Measurements from ENCODE around the gene KHNYN.
A peak's percentile ranks its signal among the peaks of the same experiment; 100 is the strongest.
"Not testable (repeated sequence)": the region's sequence is repeated elsewhere in the genome, so short reads cannot be mapped to it uniquely, and the experiment has no call there.

Gene KHNYN

DNA sequence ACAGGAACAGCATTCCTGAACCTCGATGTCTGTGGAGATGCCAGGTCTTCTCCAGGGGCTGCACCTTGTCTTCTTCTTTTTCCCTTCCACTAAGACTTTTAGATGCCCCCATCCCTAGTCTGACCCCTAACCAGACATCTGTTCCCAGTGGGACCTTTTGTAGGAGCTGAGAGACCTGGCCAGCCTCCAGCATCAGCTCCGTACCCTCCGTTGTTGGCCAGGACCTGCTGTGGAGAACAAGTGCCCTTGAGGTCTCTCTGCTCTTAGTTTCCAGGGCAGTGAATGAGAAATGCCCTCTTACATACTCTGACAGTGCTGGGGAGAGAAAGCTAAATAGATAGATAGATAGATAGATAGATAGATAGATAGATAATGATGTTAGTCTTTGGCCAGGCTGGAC is 29.6 kb downstream of the KHNYN start:
- H3K4me3 Mint-ChIP-seq, result no peak overlapping the region
- H3K27ac Mint-ChIP-seq, result no peak overlapping the region
- peaks cover 6% of the 10 kb centered on the region for H3K36me3 Mint-ChIP-seq
- peaks cover 14% of the 10 kb centered on the region for H3K4me1 Mint-ChIP-seq (ENCODE audit: low read depth)
- H3K27me3 Mint-ChIP-seq, result no peaks in the 10 kb centered on the region
- H3K9me3 Mint-ChIP-seq (ENCODE audit: low read depth), result peaks cover 4% of the 10 kb centered on the region

DNA sequence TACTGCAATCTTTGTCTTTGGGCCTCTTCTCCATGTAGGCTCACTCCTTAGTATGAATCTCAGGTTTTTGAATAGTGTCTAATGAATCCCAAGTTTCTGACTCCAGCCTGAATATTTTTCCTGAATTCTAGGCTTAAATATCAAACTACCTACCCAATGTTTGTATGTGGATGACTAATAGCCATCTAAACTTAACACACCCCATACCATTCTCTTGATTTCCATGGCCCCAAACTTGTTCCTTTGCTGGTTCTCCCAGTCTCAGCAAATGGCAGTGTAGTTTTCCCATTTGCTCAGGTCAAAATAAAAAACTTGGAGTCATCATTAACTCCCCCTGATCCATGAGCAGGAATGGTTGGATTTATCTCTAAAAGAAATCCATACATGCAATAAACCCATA is 31.6 kb downstream of the KHNYN start:
- no peak overlapping the region for H3K4me3 Mint-ChIP-seq
- no peak overlapping the region for H3K27ac Mint-ChIP-seq
- peaks cover 33% of the 10 kb centered on the region for H3K4me1 Mint-ChIP-seq (ENCODE audit: low read depth)
- peaks cover 6% of the 10 kb centered on the region for H3K36me3 Mint-ChIP-seq
- peaks cover 4% of the 10 kb centered on the region for H3K9me3 Mint-ChIP-seq (ENCODE audit: low read depth)
- H3K27me3 Mint-ChIP-seq, result no peaks in the 10 kb centered on the region

DNA sequence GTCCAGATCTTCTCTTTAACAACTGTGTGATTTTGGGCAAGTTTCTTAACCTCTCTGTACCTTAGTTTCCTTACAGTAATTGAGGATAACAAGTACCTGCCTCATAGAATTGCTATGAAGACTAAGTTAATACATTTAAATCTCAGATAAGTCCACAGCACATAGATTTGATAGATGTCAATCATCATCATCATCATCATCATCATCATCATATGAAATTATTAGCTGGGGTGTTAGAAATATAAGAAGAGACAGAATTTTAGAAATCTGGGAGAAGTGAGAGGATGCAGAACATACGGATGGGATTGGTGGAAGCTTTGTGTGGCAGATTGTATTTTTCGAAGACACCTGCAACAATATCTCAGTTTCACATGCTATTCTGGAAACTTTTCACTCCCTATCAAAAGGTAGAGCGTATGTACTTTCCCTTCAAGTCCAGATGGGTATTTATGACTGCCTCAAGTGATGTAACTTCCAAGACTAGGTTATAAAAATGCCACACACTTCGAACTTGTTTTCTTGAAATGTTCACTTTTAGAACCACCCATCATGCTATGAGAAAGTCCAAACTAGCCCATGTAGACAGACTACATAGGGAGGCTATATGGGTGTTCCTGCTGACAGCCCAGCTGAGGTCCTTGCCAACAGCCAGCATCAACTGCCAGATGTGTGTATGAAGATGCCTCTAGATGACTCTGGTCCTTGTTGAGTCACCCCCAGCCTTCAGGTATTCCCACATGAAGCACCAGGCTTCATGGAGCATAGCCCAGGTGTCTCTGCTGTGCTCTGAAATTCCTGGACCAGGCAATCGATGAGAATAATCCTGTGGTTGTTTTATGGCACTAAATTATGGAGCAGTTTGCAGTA is 33.5 kb downstream of the KHNYN start:
- H3K36me3 Mint-ChIP-seq, result peaks cover 2% of the 10 kb centered on the region
- no peaks in the 10 kb centered on the region for H3K27me3 Mint-ChIP-seq
- no peaks in the 10 kb centered on the region for H3K9me3 Mint-ChIP-seq (ENCODE audit: low read depth)
- H3K4me3 Mint-ChIP-seq, result no peak overlapping the region
- peaks cover 35% of the 10 kb centered on the region for H3K4me1 Mint-ChIP-seq (ENCODE audit: low read depth)
- peak overlapping the region; percentile 5 for H3K27ac Mint-ChIP-seq

DNA sequence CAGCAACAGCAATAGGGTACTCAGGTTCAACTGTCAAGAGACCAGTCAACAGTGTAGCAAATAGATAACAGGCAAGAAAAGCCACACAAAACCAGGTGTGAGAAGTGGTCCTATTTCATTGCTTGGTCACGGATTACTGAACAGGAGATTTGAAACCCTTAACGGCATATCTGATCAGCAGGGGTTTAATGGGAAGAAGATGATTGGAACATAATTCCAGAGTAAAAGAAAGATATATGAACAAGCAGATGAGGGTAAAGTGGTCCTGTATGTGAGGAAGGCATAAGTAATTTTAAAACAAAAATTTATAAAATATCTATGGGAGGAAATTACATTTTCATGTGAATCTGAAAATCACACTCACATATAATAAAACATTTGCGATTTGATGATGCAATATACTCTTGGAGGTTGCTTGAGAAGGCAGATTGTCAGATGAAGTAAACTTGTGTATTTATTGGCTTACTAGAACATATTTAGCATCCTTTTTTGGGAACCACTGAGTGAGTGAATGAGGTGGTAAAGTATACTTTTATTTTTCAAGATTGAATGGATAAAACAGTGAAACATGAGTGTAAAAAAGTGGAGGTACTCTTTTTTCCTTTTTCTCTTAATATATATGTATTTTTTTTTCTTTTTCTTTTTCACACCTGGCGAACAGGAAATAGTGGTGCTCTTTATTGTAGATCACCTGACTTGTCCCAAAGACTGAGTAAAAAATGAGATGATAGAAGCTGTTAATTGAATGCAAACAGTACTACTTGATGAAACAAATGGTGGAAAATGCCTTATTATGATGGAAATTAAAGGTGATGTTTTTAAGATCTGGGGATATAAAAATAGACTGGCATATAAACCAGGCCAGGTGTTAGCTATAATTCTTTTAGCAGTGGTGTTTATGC is 34.4 kb downstream of the KHNYN start:
- Mint-ChIP-seq H3K9me3 (ENCODE audit: low read depth) (no peaks in the 10 kb centered on the region), H3K27me3 (no peaks in the 10 kb centered on the region), H3K27ac (peak overlapping the region; percentile 85), H3K4me1 (ENCODE audit: low read depth) (peaks cover 35% of the 10 kb centered on the region), H3K4me3 (peak overlapping the region; percentile 6), H3K36me3 (peaks cover 2% of the 10 kb centered on the region)

DNA sequence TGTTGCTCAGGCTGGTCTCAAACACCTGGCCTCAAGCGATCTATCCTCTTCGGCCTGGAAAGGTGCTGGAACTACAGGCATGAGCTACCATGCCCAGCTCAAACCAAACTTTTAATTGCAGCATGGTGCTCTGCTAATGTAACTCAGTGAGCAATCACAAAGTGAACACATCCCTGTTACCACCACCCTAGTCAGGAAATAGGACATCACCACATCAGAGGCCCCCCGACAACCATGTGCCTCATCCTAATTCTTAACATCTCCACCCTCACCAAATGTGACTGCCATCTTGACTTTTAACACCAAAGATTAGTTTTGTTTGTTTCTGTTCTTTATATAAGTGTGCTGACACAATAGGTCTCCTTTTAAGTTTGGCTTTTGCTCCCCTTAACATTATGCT is 35.6 kb downstream of the KHNYN start:
- peaks cover 35% of the 10 kb centered on the region for H3K4me1 Mint-ChIP-seq (ENCODE audit: low read depth)
- H3K9me3 Mint-ChIP-seq (ENCODE audit: low read depth), result no peaks in the 10 kb centered on the region
- no peaks in the 10 kb centered on the region for H3K27me3 Mint-ChIP-seq
- H3K27ac Mint-ChIP-seq, result peak overlapping the region; percentile 24
- peaks cover 2% of the 10 kb centered on the region for H3K36me3 Mint-ChIP-seq
- peak overlapping the region; percentile 1 for H3K4me3 Mint-ChIP-seq

DNA sequence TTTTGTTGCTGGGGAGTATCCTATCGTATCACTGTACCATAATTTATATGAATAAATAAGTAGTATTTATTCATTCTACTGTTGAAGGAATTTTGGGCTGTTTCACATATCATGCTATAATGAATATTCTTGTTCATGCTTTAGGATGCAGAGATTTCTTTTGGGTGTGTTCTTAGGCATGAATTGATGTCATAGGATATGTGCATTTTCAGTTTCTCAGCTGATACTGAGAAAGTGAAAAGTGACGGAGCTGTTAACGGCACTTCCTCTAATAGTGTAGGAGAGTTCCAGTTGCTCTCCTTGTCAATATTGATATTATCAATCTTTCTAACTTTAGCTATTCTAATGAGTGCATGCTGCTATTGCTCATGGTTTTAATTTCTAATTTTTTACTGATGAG is 36.1 kb downstream of the KHNYN start:
- H3K9me3 Mint-ChIP-seq (ENCODE audit: low read depth), result no peaks in the 10 kb centered on the region

DNA sequence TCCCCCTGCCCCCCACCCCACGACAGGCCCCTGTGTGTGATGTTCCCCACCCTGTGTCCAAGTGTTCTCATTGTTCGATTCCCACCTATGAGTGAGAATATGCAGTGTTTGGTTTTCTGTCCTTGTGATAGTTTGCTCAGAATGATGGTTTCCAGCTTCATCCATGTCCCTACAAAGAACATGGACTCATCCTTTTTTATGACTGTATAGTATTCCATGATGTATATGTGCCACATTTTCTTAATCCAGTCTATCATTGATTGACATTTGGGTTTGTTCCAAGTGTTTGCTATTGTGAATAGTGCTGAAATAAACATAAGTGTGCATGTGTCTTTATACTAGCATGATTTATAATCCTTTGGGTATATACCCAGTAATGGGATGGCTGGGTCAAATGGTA is 40.7 kb downstream of the KHNYN start:
- H3K9me3 Mint-ChIP-seq (ENCODE audit: low read depth); H3K4me3 Mint-ChIP-seq; H3K36me3 Mint-ChIP-seq; H3K27me3 Mint-ChIP-seq; H3K27ac Mint-ChIP-seq: not testable (repeated sequence)
- H3K4me1 Mint-ChIP-seq (ENCODE audit: low read depth), result peaks cover 11% of the 10 kb centered on the region

More for the DNA sequence above, 36.1 kb downstream of the KHNYN start:
- Mint-ChIP-seq H3K27me3 (no peaks in the 10 kb centered on the region), H3K27ac (no peak overlapping the region), H3K4me3 (no peak overlapping the region), H3K36me3 (peaks cover 2% of the 10 kb centered on the region), H3K4me1 (ENCODE audit: low read depth) (peaks cover 35% of the 10 kb centered on the region)

DNA sequence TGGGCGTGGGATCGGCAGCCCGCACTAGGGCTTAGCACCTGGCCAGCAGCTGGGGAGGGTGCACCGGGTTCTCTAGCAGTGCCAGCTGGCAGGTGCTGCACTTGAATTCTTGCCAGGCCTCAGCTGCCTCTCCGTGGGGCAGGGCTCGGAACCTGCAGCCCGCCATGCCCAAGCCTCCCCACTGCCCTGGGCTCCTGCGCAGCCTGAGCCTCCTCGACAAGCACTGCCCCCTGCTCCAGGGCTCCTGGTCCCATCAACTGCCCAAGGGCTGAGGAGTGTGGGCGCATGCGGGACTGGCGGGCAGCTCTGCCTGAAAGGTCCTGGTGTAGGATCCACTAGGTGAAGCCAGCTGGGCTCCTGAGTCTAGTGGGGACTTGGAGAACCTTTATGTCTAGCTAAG is 43.5 kb downstream of the KHNYN start:
- peaks cover 11% of the 10 kb centered on the region for H3K36me3 Mint-ChIP-seq
- H3K27ac Mint-ChIP-seq, result no peak overlapping the region
- no peaks in the 10 kb centered on the region for H3K9me3 Mint-ChIP-seq (ENCODE audit: low read depth)
- no peak overlapping the region for H3K4me3 Mint-ChIP-seq
- H3K4me1 Mint-ChIP-seq (ENCODE audit: low read depth), result no peaks in the 10 kb centered on the region
- no peaks in the 10 kb centered on the region for H3K27me3 Mint-ChIP-seq

DNA sequence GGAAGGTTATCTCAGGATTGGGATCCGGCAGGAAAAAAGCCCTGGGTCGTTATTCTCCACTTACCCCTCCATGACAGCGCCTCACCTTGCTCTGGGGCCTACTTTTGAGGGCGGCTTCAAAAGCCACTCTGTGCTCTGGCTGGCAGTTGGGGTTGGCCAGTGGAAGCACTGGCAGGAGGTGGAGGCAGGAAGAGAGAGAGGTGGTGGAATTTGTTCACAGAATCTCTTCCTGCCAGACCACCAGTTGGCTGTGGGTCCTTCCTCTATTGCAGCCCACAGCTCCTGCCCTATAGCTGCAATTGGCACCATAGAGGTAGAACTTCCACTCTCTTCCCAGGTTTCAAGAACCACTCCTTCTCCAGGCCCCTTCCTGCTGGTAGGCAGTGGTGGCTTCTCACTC is 45.5 kb downstream of the KHNYN start:
- H3K9me3 Mint-ChIP-seq (ENCODE audit: low read depth), result no peaks in the 10 kb centered on the region
- no peaks in the 10 kb centered on the region for H3K4me1 Mint-ChIP-seq (ENCODE audit: low read depth)
- no peak overlapping the region for H3K4me3 Mint-ChIP-seq
- H3K27me3 Mint-ChIP-seq, result no peaks in the 10 kb centered on the region
- H3K36me3 Mint-ChIP-seq, result peaks cover 11% of the 10 kb centered on the region
- H3K27ac Mint-ChIP-seq, result no peak overlapping the region

DNA sequence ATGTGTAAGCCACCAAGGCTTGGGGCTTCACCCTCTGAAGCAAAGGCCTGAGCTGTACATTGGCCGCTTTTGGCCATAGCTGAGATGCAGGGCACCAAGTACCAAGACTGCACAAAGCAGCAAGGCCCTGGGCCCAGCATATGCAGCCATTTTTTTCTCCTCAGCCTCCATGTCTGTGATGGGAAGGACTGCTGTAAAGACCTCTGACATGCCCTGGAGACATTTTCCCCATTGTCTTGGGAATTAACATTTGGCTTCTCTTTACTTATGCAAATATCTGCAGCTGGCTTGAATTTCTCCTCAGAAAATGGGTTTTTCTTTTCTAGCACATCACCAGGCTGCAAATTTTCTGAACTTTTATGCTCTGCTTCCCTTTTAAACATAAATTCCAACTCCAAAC is 50.2 kb downstream of the KHNYN start:
- not testable (repeated sequence) for H3K4me3 Mint-ChIP-seq; H3K27ac Mint-ChIP-seq; H3K9me3 Mint-ChIP-seq (ENCODE audit: low read depth); H3K27me3 Mint-ChIP-seq; H3K36me3 Mint-ChIP-seq
- H3K4me1 Mint-ChIP-seq (ENCODE audit: low read depth), result peaks cover 24% of the 10 kb centered on the region

DNA sequence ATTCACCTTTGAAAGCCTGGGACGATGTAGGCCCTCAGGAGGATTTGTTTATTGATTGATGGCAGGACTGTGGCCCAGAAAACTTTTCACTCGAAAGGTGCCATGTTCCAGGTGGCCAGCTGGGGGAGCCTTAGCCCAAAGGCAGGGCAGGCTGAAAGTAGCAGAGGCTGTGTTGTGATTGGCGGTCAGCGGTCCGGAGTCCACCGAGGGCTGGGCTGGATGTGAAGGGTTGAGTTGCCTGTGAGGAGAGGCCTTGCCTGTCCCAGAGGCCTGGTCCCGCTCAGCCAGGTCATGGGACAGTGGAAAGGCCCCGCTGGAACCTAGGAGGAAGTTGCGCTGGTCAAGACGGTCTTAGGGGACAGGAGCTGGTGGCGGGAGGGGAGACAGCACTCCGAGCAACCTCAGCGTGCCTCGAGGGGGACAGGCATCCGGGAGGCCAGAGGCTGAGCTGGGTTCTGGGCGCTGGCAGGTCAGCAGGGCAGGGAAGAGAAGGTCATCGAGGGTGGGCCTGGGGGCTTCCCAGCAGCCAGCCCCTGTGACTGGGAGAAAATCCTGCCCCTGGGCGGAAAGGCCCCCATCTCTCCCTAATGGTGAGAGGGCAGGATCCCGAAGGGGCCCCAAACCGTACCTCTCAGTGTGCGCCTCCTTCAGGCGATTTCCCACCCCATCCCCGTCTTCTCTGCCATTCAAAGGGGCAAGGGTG is 52.0 kb downstream of the KHNYN start:
- H3K27me3 Mint-ChIP-seq, result no peaks in the 10 kb centered on the region
- no peaks in the 10 kb centered on the region for H3K9me3 Mint-ChIP-seq (ENCODE audit: low read depth)
- peaks cover 24% of the 10 kb centered on the region for H3K4me1 Mint-ChIP-seq (ENCODE audit: low read depth)
- H3K27ac Mint-ChIP-seq, result no peak overlapping the region
- H3K4me3 Mint-ChIP-seq, result no peak overlapping the region
- peaks cover 3% of the 10 kb centered on the region for H3K36me3 Mint-ChIP-seq

DNA sequence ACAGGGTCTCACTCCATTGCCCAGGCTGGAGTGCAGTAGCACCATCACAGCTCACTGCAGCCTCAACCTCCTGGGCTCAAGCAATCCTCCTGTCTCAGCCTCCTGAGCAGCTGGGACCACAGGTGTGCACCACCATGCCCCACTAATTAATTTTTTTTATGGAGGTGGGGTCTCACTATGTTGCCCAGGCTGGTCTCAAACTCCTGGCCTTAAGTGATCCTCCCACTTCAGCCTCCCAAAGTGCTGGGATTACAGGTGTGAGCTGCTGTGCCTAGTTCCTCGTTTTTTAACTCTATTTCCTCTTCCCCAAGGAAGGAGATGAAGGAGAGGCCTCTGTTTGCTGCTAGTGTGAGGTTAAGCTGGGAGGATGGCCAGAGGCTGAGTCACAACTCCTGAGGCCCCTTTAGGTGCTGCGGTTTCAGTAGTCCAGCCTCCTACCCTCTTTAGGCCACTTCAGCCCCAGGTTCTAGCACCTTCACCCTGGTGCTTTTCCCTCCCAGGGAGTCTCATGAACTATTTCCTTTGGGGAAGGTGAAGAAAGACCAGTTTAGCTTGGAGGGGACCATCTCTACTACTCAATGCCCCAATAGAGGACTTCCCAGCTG is 53.0 kb downstream of the KHNYN start:
- H3K4me3 Mint-ChIP-seq; H3K9me3 Mint-ChIP-seq (ENCODE audit: low read depth); H3K36me3 Mint-ChIP-seq; H3K27me3 Mint-ChIP-seq; H3K27ac Mint-ChIP-seq: not testable (repeated sequence)
- H3K4me1 Mint-ChIP-seq (ENCODE audit: low read depth), result peaks cover 24% of the 10 kb centered on the region

DNA sequence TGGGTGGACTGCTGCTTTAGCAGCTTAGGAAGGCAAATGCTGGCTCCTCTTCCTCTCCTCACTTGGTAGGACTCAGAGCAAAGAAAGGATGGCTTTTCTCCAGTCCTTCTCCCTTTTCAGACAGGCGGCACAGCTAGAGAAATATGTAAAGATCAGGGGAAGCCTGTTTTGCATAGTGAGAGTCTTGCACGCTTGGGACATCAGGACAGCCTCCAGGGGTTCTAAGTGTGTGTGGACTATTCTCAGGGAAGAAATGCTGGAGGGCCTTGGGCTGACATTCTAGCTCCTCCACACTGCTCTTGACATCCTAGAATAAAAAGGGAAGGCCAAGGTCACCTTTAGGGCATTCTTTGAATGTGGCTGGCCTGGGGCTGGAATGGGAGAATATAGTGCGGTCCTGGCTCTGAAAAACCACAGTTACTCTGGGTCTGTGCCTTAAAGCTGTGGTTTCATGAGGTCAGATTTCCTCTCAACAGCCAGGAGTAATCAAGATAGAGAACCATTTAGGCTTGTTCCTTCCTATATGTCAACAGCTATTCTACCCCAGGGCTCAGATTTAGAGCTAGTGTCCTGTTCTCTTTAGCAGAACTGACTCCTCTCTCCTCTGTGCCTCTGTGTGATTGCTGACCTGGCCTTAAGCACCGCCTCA is 54.0 kb downstream of the KHNYN start:
- Mint-ChIP-seq H3K4me1 (ENCODE audit: low read depth) (peaks cover 24% of the 10 kb centered on the region), H3K27me3 (no peaks in the 10 kb centered on the region), H3K36me3 (no peaks in the 10 kb centered on the region), H3K9me3 (ENCODE audit: low read depth) (no peaks in the 10 kb centered on the region), H3K4me3 (peak overlapping the region; percentile 38), H3K27ac (peak overlapping the region; percentile 16)
